Heart right ventricle (tissue), 16 donors: ENCODE measurements around the gene DUSP2. TPM values are rescaled to one million over a fixed set of nuclear protein-coding genes. Genes with fewer than 3 reads are reported as not detected.
A peak's percentile ranks its signal among the peaks of the same experiment; 100 is the strongest.

Source experiments
- ATAC-seq, 8 donors: fragments of 200-7000 bp; cut with Tn5 transposase; one replicate each; pipeline ENCODE4 v1.9.1; 2020; ENCODE audit warnings: mild to moderate bottlenecking in 8 of 8, moderate library complexity in 8 of 8, moderate number of reproducible peaks in 1 of 8
- DNase-seq, 2 donors: peaks; one replicate each; pipeline ENCODE4 v3.0.0-alpha.2; 2020
- H3K27ac ChIP-seq, 10 donors: fragments of 200-600 bp; sonication (generic) in 2 of 10; one replicate each; pipeline versions ENCODE4 v1.5.0 to v1.8.0; 2020 to 2022; ENCODE audit warnings: mild to moderate bottlenecking in 3 of 10
- H3K27me3 ChIP-seq, 7 donors: fragments of 200-600 bp; one replicate each; pipeline ENCODE4 v1.8.0; 2021 to 2022; ENCODE audit warnings: mild to moderate bottlenecking in 2 of 7
- H3K36me3 ChIP-seq, 9 donors: fragments of 200-600 bp; sonication (generic) in 1 of 9; one replicate each; pipeline versions ENCODE4 v1.5.0 to v1.8.0; 2020 to 2022; ENCODE audit warnings: mild to moderate bottlenecking in 2 of 9
- H3K4me1 ChIP-seq, 9 donors: fragments of 200-600 bp; sonication (generic) in 1 of 9; one replicate each; pipeline versions ENCODE4 v1.5.0 to v1.8.0; 2020 to 2022; ENCODE audit warnings: mild to moderate bottlenecking in 4 of 9
- H3K4me3 ChIP-seq, 10 donors: fragments of 200-600 bp; sonication (generic) in 2 of 10; one replicate each; pipeline versions ENCODE4 v1.5.0 to v1.8.0; 2020 to 2022; ENCODE audit warnings: mild to moderate bottlenecking in 7 of 10, moderate library complexity in 2 of 10
- H3K9me3 ChIP-seq, 11 donors: fragments of 200-600 bp in 10 of 11; sonication (generic) in 2 of 11; one replicate each; pipeline versions ENCODE4 v1.5.0 to v1.8.0; 2013 to 2022; ENCODE audit warnings: mild to moderate bottlenecking in 2 of 11, control low read depth in 1 of 11, moderate library complexity in 1 of 11
- CTCF ChIP-seq, 9 donors: fragments of 200-600 bp; sonication (generic) in 2 of 9; IDR thresholded peaks; one replicate each; pipeline versions ENCODE4 v1.5.0 to v1.8.0; 2021 to 2022; ENCODE audit warnings: antibody characterized with exemption in 9 of 9, mild to moderate bottlenecking in 5 of 9, moderate library complexity in 1 of 9
- WGBS, 2 donors: extraction: QIAGEN DNeasy Blood & Tissue Kit; methylation state at CpG; one replicate each; pipeline ENCODE4 v1.1.7; 2013; ENCODE audit warnings: inconsistent platforms in 1 of 2; 5-methylcytosine and 5-hydroxymethylcytosine counted together
- intact Hi-C, 10 donors: fragments of 100-400 bp; cut with DNase I; formaldehyde crosslinking; loops; one replicate each; pipeline versions ENCODE4 v1.11.1 to v1.14.2; 2022
- polyA plus RNA-seq, 2 donors: library from polyadenylated mRNA; stranded (reverse); fragments of 200-250 nt; gene quantifications; one replicate each; pipeline ENCODE4 v1.2.3, GENCODE V29; 2013
- total RNA-seq, 10 donors: library from RNA; stranded (reverse); fragmentation: NEBNext Ultra II Directional in 3 of 10; extraction: Animal tissue kit (Norgen Biotek cat#: 25700) in 3 of 10; gene quantifications; one replicate each; pipeline versions ENCODE4 v1.2.1 to v1.2.4, GENCODE V29; 2021 to 2023
- donor health status: Arrhythmogenic right ventricular cardiomyopathy.
- donor health status: ischemic (EF 13 %, LVEDD 7.1; RV severe dilation, severe dysfunction).
- donor health status: healthy with polysubstance abuse.
- donor health status: DM: no; HTN: yes; CAD: no.
- donor health status: DM: no; HTN: no; CAD: no.
- donor health status: ischemic (EF 25% LVEDD 6.9; RV normal size, moderate dysfunction).
- donor health status: ischemic (EF 25% LVEDD 5.7; RV mildly dilated, moderate dysfunction).
- donor health status: healthy.
- donor health status: DM: yes; HTN: yes; CAD: no.
- donor health status: Ischemic cardiomyopathy.
- donor health status: ischemic (EF 35%, LVEDD 5.7; RV mildly dilated, moderate dysfunction).
- donor health status: nonischemic (EF 11% LVEDD 7.7; RV severe dilation, severe dysfunction).
- donor health status: DM: yes; HTN: yes; CAD: no.
- donor health status: PGD.
- donor health status: ischemic (EF 29% LVEDD 5.4; RV normal size, mild dysfunction).
- donor health status: nonischemic (EF 23%, LVEDD 6.1; RV moderate dilation, normal function).

Gene DUSP2
- total and polyA plus RNA-seq, 12 donors: 0.61 to 29.1 (median 2.7) TPM

GRCh38 chr2:96159084-96159830, 14.0 kb upstream of the DUSP2 start:
- intact Hi-C loops: no loop called here
- H3K4me3 ChIP-seq: no peak overlapping the region
- H3K36me3 ChIP-seq: no peaks in the 10 kb centered on the region
- ATAC-seq (no peak), DNase-seq (no peak)
- H3K4me1 ChIP-seq: peaks cover 0 to 20% (median 0%) of the 10 kb centered on the region in 9 donors
- peaks cover 0 to 12% (median 0%) of the 10 kb centered on the region in 7 donors for H3K27me3 ChIP-seq
- no peak for TF ChIP-seq CTCF (IDR thresholded peaks at IDR 0.05)
- H3K9me3 ChIP-seq: peaks cover 0 to 9% (median 0%) of the 10 kb centered on the region in 11 donors
- peak overlapping the region in 1 of 10 donors; percentile 6 for H3K27ac ChIP-seq
- 79 to 84% methylated on average over 17 of the region's 17 CpGs for WGBS, 2 donors

- ATAC-seq (no peak), DNase-seq (no peak)
- intact Hi-C loops: no loop called here
- 84 to 89% methylated on average over 14 of the region's 14 CpGs for WGBS, 2 donors
- H3K4me3 ChIP-seq: no peak overlapping the region
- H3K27me3 ChIP-seq: peaks cover 0 to 12% (median 0%) of the 10 kb centered on the region in 7 donors
- peak overlapping the region in 1 of 10 donors; percentile 48 for H3K27ac ChIP-seq
- TF ChIP-seq CTCF (IDR thresholded peaks at IDR 0.05): no peak
- peaks cover 0 to 16% (median 0%) of the 10 kb centered on the region in 9 donors for H3K4me1 ChIP-seq
- no peaks in the 10 kb centered on the region for H3K36me3 ChIP-seq
- peaks cover 0 to 9% (median 0%) of the 10 kb centered on the region in 11 donors for H3K9me3 ChIP-seq
Observed at GRCh38 chr2:96158554-96158940, 13.3 kb upstream of the DUSP2 start.

- Histone ChIP-seq H3K36me3 (no peaks in the 10 kb centered on the region), H3K9me3 (peaks cover 0 to 9% (median 0%) of the 10 kb centered on the region in 11 donors), H3K27me3 (peaks cover 0 to 12% (median 0%) of the 10 kb centered on the region in 7 donors), H3K27ac (peak overlapping the region in 1 of 10 donors; percentile 48), H3K4me1 (peaks cover 0 to 10% (median 0%) of the 10 kb centered on the region in 9 donors), H3K4me3 (no peak overlapping the region)
- TF ChIP-seq CTCF (IDR thresholded peaks at IDR 0.05): no peak
- intact Hi-C loops: no loop called here
- WGBS, 2 donors: 78 to 81% methylated on average over 19 of the region's 19 CpGs
- ATAC-seq (peak in 6 of 8 donors; percentile 7 to 21 (median 16)), DNase-seq (no peak)
Observed at GRCh38 chr2:96157649-96158553, 12.7 kb upstream of the DUSP2 start.

GRCh38 chr2:96156926-96157648, 11.8 kb upstream of the DUSP2 start:
- intact Hi-C loops: no loop called here
- Histone ChIP-seq H3K36me3 (no peaks in the 10 kb centered on the region), H3K27ac (peak overlapping the region in 1 of 10 donors; percentile 48), H3K27me3 (peaks cover 0 to 12% (median 0%) of the 10 kb centered on the region in 7 donors), H3K4me1 (peaks cover 0 to 10% (median 0%) of the 10 kb centered on the region in 9 donors), H3K9me3 (peaks cover 0 to 9% (median 0%) of the 10 kb centered on the region in 11 donors), H3K4me3 (no peak overlapping the region)
- DNase-seq (no peak), ATAC-seq (no peak)
- TF ChIP-seq CTCF (IDR thresholded peaks at IDR 0.05): no peak
- 93 to 95% methylated on average over 5 of the region's 5 CpGs for WGBS, 2 donors
